KMS-11 (cell line): Measurements from ENCODE around the gene CD83.

Experiments
- H2AFZ ChIP-seq: fragments of 200-600 bp; sonication (generic); 2 replicates; pipeline ENCODE4 v1.6.1; 2016; ENCODE audit warnings: antibody characterized with exemption, mixed run types, low read depth
- H3K27ac ChIP-seq: fragments of 200-600 bp; sonication (generic); 2 replicates; pipeline ENCODE4 v1.6.1; 2016; ENCODE audit warnings: mild to moderate bottlenecking, mixed run types
- H3K27me3 ChIP-seq: fragments of 200-600 bp; sonication (generic); 2 replicates; pipeline ENCODE4 v1.6.1; 2017; ENCODE audit warnings: mild to moderate bottlenecking, low read depth, mixed run types, moderate library complexity; ENCODE audit not compliant: insufficient read depth
- H3K36me3 ChIP-seq: fragments of 200-600 bp; sonication (generic); 2 replicates; pipeline ENCODE4 v1.6.1; 2017; ENCODE audit warnings: mild to moderate bottlenecking, mixed run types; ENCODE audit not compliant: insufficient read depth
- H3K4me1 ChIP-seq: fragments of 200-600 bp; sonication (generic); 2 replicates; pipeline ENCODE4 v1.6.1; 2016; ENCODE audit warnings: mild to moderate bottlenecking, low read depth, mixed run types; ENCODE audit not compliant: poor library complexity, severe bottlenecking
- H3K4me2 ChIP-seq: fragments of 200-600 bp; sonication (generic); 2 replicates; pipeline ENCODE4 v1.7.0; 2016; ENCODE audit warnings: mild to moderate bottlenecking, mixed run types
- H3K4me3 ChIP-seq: fragments of 200-600 bp; sonication (generic); IDR thresholded peaks from 2 replicates; pipeline ENCODE4 v1.6.1; 2017; ENCODE audit warnings: low read depth, low read length, mixed read lengths; ENCODE audit not compliant: insufficient read depth
- H3K79me2 ChIP-seq: fragments of 200-600 bp; sonication (generic); 2 replicates; pipeline ENCODE4 v1.6.1; 2016; ENCODE audit warnings: low read depth, mixed run types; ENCODE audit not compliant: insufficient read depth
- H3K9ac ChIP-seq: fragments of 200-600 bp; sonication (generic); 2 replicates; pipeline ENCODE4 v1.6.1; 2016; ENCODE audit warnings: mild to moderate bottlenecking, mixed run types
- H4K20me1 ChIP-seq: fragments of 200-600 bp; sonication (generic); 2 replicates; pipeline ENCODE4 v1.6.1; 2016; ENCODE audit warnings: mild to moderate bottlenecking, mixed run types; ENCODE audit not compliant: insufficient read depth
- CTCF ChIP-seq: fragments of 200-600 bp; sonication (generic); conservative IDR thresholded peaks from 2 replicates; pipeline ENCODE4 v1.6.1; 2017; ENCODE audit warnings: low read depth, mild to moderate bottlenecking, antibody characterized with exemption, low read length, moderate library complexity, mixed read lengths

CD83 gene

GRCh38 chr6:14095437-14095836, 22.1 kb upstream of the CD83 start:
- H3K36me3 ChIP-seq: no peaks in the 10 kb centered on the region
- H3K27ac ChIP-seq: no peak overlapping the region
- no peak overlapping the region for H3K4me3 ChIP-seq
- no peak overlapping the region for H2AFZ ChIP-seq
- H3K27me3 ChIP-seq: no peaks in the 10 kb centered on the region
- no peak for TF ChIP-seq CTCF
- H3K4me2 ChIP-seq: no peak overlapping the region
- no peaks in the 10 kb centered on the region for H4K20me1 ChIP-seq
- H3K4me1 ChIP-seq: no peaks in the 10 kb centered on the region
- no peak overlapping the region for H3K9ac ChIP-seq
- H3K79me2 ChIP-seq: no peaks in the 10 kb centered on the region

- H4K20me1 ChIP-seq: no peaks in the 10 kb centered on the region
- no peak overlapping the region for H2AFZ ChIP-seq
- no peak for TF ChIP-seq CTCF
- no peaks in the 10 kb centered on the region for H3K27me3 ChIP-seq
- H3K79me2 ChIP-seq: no peaks in the 10 kb centered on the region
- H3K36me3 ChIP-seq: no peaks in the 10 kb centered on the region
- H3K4me1 ChIP-seq: no peaks in the 10 kb centered on the region
- H3K4me2 ChIP-seq: no peak overlapping the region
- H3K4me3 ChIP-seq: no peak overlapping the region
- H3K9ac ChIP-seq: no peak overlapping the region
- H3K27ac ChIP-seq: no peak overlapping the region
Observed at GRCh38 chr6:14100138-14100537, 17.4 kb upstream of the CD83 start.

- Histone ChIP-seq H3K79me2 (no peaks in the 10 kb centered on the region), H3K27ac (no peak overlapping the region), H3K36me3 (no peaks in the 10 kb centered on the region), H3K4me1 (no peaks in the 10 kb centered on the region), H3K4me2 (no peak overlapping the region), H3K9ac (no peak overlapping the region), H3K4me3 (no peak overlapping the region), H4K20me1 (no peaks in the 10 kb centered on the region), H3K27me3 (no peaks in the 10 kb centered on the region), H2AFZ (no peak overlapping the region)
- no peak for TF ChIP-seq CTCF
Observed at GRCh38 chr6:14100966-14101365, 16.6 kb upstream of the CD83 start.

GRCh38 chr6:14102383-14102782, 15.2 kb upstream of the CD83 start:
- no peak overlapping the region for H3K4me2 ChIP-seq
- H4K20me1 ChIP-seq: no peaks in the 10 kb centered on the region

More at GRCh38 chr6:14102383-14102782, 15.2 kb upstream of the CD83 start:
- TF ChIP-seq CTCF: no peak
- Histone ChIP-seq H2AFZ (no peak overlapping the region), H3K4me3 (no peak overlapping the region), H3K27ac (no peak overlapping the region), H3K79me2 (no peaks in the 10 kb centered on the region), H3K9ac (no peak overlapping the region), H3K36me3 (no peaks in the 10 kb centered on the region), H3K4me1 (no peaks in the 10 kb centered on the region), H3K27me3 (peaks cover 2% of the 10 kb centered on the region; the same call in 1 of the 2 replicates)
